Activated CD8-positive, alpha-beta T cell treated with anti-CD3 and anti-CD28 coated beads for 36 hours (primary cell): Measurements from ENCODE around the gene LMO2. TPM values are rescaled to one million over a fixed set of nuclear protein-coding genes. Genes with fewer than 3 reads are reported as not detected.

Experiments
- ATAC-seq: fragments of 200-7000 bp; cut with Tn5 transposase; one replicate; pipeline ENCODE4 v1.10.0; 2021; ENCODE audit warnings: mild to moderate bottlenecking, moderate library complexity
- CTCF ChIA-PET: fragments of 350-600 bp; sonication (Branson Sonifier 250); formaldehyde crosslinking; loops from one replicate; lab custom pipeline; 2021; ENCODE audit warnings: antibody characterized with exemption; lab: Charles Lee
- POLR2A ChIA-PET: fragments of 350-600 bp; sonication (Branson Sonifier 250); formaldehyde crosslinking; loops from one replicate; lab custom pipeline; 2021; ENCODE audit warnings: antibody characterized with exemption; lab: Charles Lee
- DNase-seq: peaks from one replicate; pipeline ENCODE4 v3.0.0-alpha.2; 2020
- H3K27ac Mint-ChIP-seq: one replicate; pipeline ENCODE4 v1.8.0; 2021; ENCODE audit warnings: mild to moderate bottlenecking, mixed read lengths
- H3K27me3 Mint-ChIP-seq: one replicate; pipeline ENCODE4 v1.8.0; 2021; ENCODE audit warnings: mixed read lengths
- H3K36me3 Mint-ChIP-seq: one replicate; pipeline ENCODE4 v1.8.0; 2021; ENCODE audit warnings: low read depth, mixed read lengths
- H3K4me1 Mint-ChIP-seq: one replicate; pipeline ENCODE4 v1.8.0; 2021; ENCODE audit warnings: low read depth, mixed read lengths
- H3K4me3 Mint-ChIP-seq: one replicate; pipeline ENCODE4 v1.8.0; 2021; ENCODE audit warnings: mild to moderate bottlenecking, moderate library complexity, mixed read lengths
- H3K9me3 Mint-ChIP-seq: one replicate; pipeline ENCODE4 v1.8.0; 2021; ENCODE audit warnings: mixed read lengths
- intact Hi-C: fragments of 100-400 bp; cut with micrococcal nuclease; formaldehyde crosslinking; loops from one replicate; pipeline ENCODE4 v1.10.0; 2022
- total RNA-seq, 2 experiments: library from RNA; stranded (reverse); gene quantifications; one replicate each; pipeline ENCODE4 v1.2.3, GENCODE V29; 2021
- TF ChIP-seq, protein P1 (sequence below): fragments of 200-600 bp; IDR thresholded peaks from one replicate; pipeline ENCODE4 v1.8.0; 2022; ENCODE audit warnings: antibody characterized with exemption, mild to moderate bottlenecking

Gene LMO2
- total RNA-seq, 2 experiments from 2014 or later: not detected

- ATAC-seq (no peak), DNase-seq (no peak)
- POLR2A ChIA-PET: no interaction called here
- Mint-ChIP-seq H3K27me3 (peaks cover 56% of the 10 kb centered on the region), H3K4me3 (no peak overlapping the region), H3K36me3 (no peaks in the 10 kb centered on the region), H3K9me3 (no peaks in the 10 kb centered on the region), H3K27ac (no peak overlapping the region), H3K4me1 (peaks cover 27% of the 10 kb centered on the region)
- intact Hi-C loops: loop anchor here (10.0 kb wide), 1 partner anchor 347 kb away; no protein-coding TSS in a partner anchor
- CTCF ChIA-PET: interaction anchor here (0.9 to 1.4 kb wide), 2 partner anchors 90 to 99 kb away, joined by 3 to 4 read pairs; no protein-coding TSS in a partner anchor
- TF ChIP-seq, protein P1, sequence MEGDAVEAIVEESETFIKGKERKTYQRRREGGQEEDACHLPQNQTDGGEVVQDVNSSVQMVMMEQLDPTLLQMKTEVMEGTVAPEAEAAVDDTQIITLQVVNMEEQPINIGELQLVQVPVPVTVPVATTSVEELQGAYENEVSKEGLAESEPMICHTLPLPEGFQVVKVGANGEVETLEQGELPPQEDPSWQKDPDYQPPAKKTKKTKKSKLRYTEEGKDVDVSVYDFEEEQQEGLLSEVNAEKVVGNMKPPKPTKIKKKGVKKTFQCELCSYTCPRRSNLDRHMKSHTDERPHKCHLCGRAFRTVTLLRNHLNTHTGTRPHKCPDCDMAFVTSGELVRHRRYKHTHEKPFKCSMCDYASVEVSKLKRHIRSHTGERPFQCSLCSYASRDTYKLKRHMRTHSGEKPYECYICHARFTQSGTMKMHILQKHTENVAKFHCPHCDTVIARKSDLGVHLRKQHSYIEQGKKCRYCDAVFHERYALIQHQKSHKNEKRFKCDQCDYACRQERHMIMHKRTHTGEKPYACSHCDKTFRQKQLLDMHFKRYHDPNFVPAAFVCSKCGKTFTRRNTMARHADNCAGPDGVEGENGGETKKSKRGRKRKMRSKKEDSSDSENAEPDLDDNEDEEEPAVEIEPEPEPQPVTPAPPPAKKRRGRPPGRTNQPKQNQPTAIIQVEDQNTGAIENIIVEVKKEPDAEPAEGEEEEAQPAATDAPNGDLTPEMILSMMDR: no peak
These were observed 6.0 kb upstream of the LMO2 start for GRCh38 chr11:33897761-33898375.

DNA sequence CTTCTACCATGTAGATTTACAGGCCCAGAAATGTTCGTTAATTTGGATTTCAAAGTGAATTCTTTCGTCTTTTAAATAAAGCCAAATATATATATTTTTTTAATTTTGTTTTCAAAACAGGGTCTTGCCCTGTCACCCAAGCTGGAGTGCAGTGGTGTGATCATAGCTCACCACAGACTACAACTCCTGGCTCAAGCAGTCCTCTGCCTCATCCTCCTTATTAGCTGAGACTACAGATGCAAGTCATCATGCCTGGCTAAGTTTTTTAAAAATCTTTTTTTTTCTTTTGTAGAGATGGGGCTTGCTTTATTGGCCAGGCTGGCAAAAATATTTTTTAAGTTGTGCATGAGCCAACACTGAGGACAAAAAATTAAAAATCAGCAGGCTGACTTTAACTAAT is 5.0 kb upstream of the LMO2 start:
- Mint-ChIP-seq H3K27me3 (peaks cover 57% of the 10 kb centered on the region), H3K4me1 (peaks cover 35% of the 10 kb centered on the region), H3K9me3 (no peaks in the 10 kb centered on the region), H3K27ac (no peak overlapping the region), H3K4me3 (no peak overlapping the region), H3K36me3 (no peaks in the 10 kb centered on the region)
- POLR2A ChIA-PET: no interaction called here
- DNase-seq (no peak), ATAC-seq (no peak)
- TF ChIP-seq, protein P1: no peak
- intact Hi-C loops: loop anchor here (10.0 kb wide), 1 partner anchor 348 kb away; no protein-coding TSS in a partner anchor
- CTCF ChIA-PET: no interaction called here

DNA sequence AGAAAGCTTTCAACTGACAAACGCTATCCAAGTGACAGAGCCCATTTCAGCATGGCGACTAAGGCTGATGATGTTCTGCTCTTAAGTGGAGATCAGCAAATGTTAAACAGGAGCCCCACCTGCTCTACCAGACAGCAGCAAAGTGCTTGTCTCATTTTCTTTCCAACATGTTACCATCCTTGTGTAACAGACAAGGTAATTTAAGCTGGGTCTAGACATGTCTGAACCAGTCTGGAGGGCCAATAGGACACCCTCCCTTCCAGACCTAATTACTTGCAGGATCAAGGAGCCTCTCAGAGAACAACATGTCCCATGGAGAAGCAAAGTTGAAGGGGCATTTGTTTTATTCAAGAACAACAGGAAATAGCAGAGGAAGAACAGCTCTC is 3.9 kb upstream of the LMO2 start:
- no peak overlapping the region for H3K27ac Mint-ChIP-seq
- ChIA-PET CTCF (interaction anchor here (1.4 to 2.1 kb wide), 2 partner anchors 38 to 180 kb away, joined by 3 to 5 read pairs; no protein-coding TSS in a partner anchor), POLR2A (interaction anchor here (0.6 to 0.9 kb wide), 2 partner anchors 26 to 459 kb away, joined by 3 to 4 read pairs; no protein-coding TSS in a partner anchor)
- peaks cover 57% of the 10 kb centered on the region for H3K27me3 Mint-ChIP-seq
- no peak for DNase-seq
- H3K4me3 Mint-ChIP-seq: no peak overlapping the region
- TF ChIP-seq, protein P1: no peak
- no peaks in the 10 kb centered on the region for H3K36me3 Mint-ChIP-seq
- intact Hi-C loops: loop anchor here (10.0 kb wide), 1 partner anchor 349 kb away; no protein-coding TSS in a partner anchor
- peaks cover 46% of the 10 kb centered on the region for H3K4me1 Mint-ChIP-seq
- H3K9me3 Mint-ChIP-seq: no peaks in the 10 kb centered on the region
- ATAC-seq: no peak

DNA sequence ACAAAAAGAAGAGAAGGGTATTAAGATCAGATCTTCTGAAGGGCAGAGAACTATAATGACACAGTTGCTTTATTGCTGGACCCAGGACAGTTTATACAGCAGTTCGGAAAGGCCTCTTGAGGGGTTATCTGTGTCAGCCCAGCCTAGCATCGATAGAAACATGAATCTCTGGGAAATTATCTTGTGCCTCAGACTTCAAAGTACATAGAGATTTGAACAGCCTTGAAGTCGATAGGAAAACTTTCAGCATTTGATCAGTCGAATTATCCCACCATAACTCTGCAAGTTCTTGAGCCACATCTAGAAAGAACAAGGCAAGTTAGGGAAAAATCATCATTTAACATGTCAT is 2.5 kb upstream of the LMO2 start:
- peaks cover 54% of the 10 kb centered on the region for H3K27me3 Mint-ChIP-seq
- no peak overlapping the region for H3K27ac Mint-ChIP-seq
- TF ChIP-seq, protein P1: no peak
- H3K4me3 Mint-ChIP-seq: no peak overlapping the region
- intact Hi-C loops: loop anchor here (10.0 kb wide), 1 partner anchor 350 kb away; no protein-coding TSS in a partner anchor
- peaks cover 47% of the 10 kb centered on the region for H3K4me1 Mint-ChIP-seq
- POLR2A ChIA-PET: interaction anchor here (0.6 to 1.3 kb wide), 2 partner anchors 16 to 596 kb away, joined by 3 read pairs; no protein-coding TSS in a partner anchor
- H3K9me3 Mint-ChIP-seq: no peaks in the 10 kb centered on the region
- DNase-seq: no peak
- CTCF ChIA-PET: interaction anchor here (1.5 to 2.1 kb wide), 2 partner anchors 36 to 94 kb away, joined by 4 to 5 read pairs; no protein-coding TSS in a partner anchor
- ATAC-seq: no peak
- no peaks in the 10 kb centered on the region for H3K36me3 Mint-ChIP-seq
